Tibial artery (tissue), 4 donors: ENCODE data around the gene RGCC.
A peak's percentile ranks its signal among the peaks of the same experiment; 100 is the strongest.

Experiments
- DNase-seq, 2 donors: peaks; one replicate each; pipeline ENCODE4 v3.0.0-alpha.2; 2019
- H3K27ac ChIP-seq, 2 donors: fragments of 200-600 bp; sonication (generic) in 1 of 2; 1 replicate in 1 of 2; 2 replicates in 1 of 2; pipeline ENCODE4 v1.5.1; 2018 to 2019; ENCODE audit warnings: mild to moderate bottlenecking in 1 of 2
- H3K27me3 ChIP-seq, 2 donors: fragments of 200-600 bp; sonication (generic) in 1 of 2; one replicate each; pipeline versions ENCODE4 v1.5.1 to v1.6.0; 2016 to 2019
- H3K36me3 ChIP-seq, 3 donors: fragments of 200-600 bp; sonication (generic) in 2 of 3; one replicate each; pipeline ENCODE4 v1.5.1; 2016 to 2019; ENCODE audit warnings: mild to moderate bottlenecking in 2 of 3
- H3K4me1 ChIP-seq, 4 donors: fragments of 200-600 bp; sonication (generic) in 2 of 4; 1 replicate in 3 of 4; 2 replicates in 1 of 4; pipeline ENCODE4 v1.5.1; 2016 to 2019
- H3K4me3 ChIP-seq, 2 donors: fragments of 200-600 bp; sonication (generic) in 1 of 2; 1 replicate in 1 of 2; 2 replicates in 1 of 2; pipeline ENCODE4 v1.5.1; 2018 to 2019; ENCODE audit warnings: mild to moderate bottlenecking in 2 of 2
- H3K9me3 ChIP-seq, 3 donors: fragments of 200-600 bp; sonication (generic) in 1 of 3; one replicate each; pipeline ENCODE4 v1.5.1; 2016 to 2019
- intact Hi-C: fragments of 100-400 bp; cut with DNase I; formaldehyde crosslinking; loops from one replicate; pipeline ENCODE4 v1.15.0; 2023; ENCODE audit warnings: low total_unique reads
- TF ChIP-seq, protein P1 (sequence below), 2 experiments: fragments of 200-600 bp in 1 of 2; fragments of 450-650 bp in 1 of 2; IDR thresholded peaks; one replicate each; pipeline ENCODE4 v1.5.1; 2017 to 2019; ENCODE audit warnings: antibody characterized with exemption in 2 of 2, mild to moderate bottlenecking in 1 of 2, moderate library complexity in 1 of 2

The RGCC gene

DNA sequence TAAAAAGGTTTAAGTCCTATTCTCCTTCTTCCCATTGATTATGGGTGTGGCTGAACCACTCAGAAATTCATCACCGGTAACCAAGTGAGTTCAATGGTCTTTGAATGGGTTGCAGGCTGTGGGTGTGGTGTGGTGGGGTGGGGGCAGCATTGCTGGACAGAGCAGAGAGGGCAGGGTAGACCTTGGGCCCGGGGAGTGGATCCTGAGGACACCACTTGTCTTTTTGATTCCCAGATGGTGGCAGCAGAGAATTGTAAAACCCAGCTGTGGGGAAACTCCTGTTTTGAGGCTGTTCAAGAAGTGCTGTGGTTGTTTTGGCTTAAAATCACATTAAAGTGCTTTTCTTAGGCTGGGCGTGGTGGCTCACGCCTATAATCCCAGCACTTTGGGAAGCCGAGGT lies 45.8 kb upstream of the RGCC start:
- no peak overlapping the region for H3K27ac ChIP-seq
- H3K4me1 ChIP-seq: no peaks in the 10 kb centered on the region
- TF ChIP-seq, protein P1, sequence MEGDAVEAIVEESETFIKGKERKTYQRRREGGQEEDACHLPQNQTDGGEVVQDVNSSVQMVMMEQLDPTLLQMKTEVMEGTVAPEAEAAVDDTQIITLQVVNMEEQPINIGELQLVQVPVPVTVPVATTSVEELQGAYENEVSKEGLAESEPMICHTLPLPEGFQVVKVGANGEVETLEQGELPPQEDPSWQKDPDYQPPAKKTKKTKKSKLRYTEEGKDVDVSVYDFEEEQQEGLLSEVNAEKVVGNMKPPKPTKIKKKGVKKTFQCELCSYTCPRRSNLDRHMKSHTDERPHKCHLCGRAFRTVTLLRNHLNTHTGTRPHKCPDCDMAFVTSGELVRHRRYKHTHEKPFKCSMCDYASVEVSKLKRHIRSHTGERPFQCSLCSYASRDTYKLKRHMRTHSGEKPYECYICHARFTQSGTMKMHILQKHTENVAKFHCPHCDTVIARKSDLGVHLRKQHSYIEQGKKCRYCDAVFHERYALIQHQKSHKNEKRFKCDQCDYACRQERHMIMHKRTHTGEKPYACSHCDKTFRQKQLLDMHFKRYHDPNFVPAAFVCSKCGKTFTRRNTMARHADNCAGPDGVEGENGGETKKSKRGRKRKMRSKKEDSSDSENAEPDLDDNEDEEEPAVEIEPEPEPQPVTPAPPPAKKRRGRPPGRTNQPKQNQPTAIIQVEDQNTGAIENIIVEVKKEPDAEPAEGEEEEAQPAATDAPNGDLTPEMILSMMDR (IDR thresholded peaks at IDR 0.05): peak; percentile 18 to 32
- DNase-seq: peak in 1 of 2 donors; percentile 27
- H3K27me3 ChIP-seq: no peaks in the 10 kb centered on the region
- H3K9me3 ChIP-seq: no peaks in the 10 kb centered on the region
- no peaks in the 10 kb centered on the region for H3K36me3 ChIP-seq
- H3K4me3 ChIP-seq: no peak overlapping the region
- intact Hi-C loops: no loop called here

DNA sequence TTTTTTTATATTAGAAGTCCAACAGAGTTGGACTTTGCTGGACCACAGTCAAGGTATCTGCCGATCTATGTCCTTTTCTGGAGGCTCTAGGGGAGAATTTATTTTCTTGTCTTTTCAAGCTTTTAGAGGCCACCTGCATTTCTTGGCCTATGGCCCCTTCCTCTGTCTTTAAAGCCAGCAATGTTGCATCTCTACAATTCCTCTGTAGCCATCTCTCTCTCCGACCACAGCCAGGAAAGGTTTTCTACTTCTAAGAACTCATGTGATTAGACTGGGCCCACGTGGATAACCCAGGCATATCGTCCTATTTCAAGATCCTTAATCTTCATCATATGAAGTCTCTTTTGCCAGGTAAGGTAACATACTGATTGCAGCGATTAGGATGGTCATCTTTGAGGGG lies 43.5 kb upstream of the RGCC start:
- Histone ChIP-seq H3K4me3 (no peak overlapping the region), H3K27ac (no peak overlapping the region), H3K9me3 (no peaks in the 10 kb centered on the region), H3K4me1 (no peaks in the 10 kb centered on the region), H3K36me3 (no peaks in the 10 kb centered on the region), H3K27me3 (no peaks in the 10 kb centered on the region)
- TF ChIP-seq, protein P1 (IDR thresholded peaks at IDR 0.05): no peak
- DNase-seq: no peak
- intact Hi-C loops: no loop called here

DNA sequence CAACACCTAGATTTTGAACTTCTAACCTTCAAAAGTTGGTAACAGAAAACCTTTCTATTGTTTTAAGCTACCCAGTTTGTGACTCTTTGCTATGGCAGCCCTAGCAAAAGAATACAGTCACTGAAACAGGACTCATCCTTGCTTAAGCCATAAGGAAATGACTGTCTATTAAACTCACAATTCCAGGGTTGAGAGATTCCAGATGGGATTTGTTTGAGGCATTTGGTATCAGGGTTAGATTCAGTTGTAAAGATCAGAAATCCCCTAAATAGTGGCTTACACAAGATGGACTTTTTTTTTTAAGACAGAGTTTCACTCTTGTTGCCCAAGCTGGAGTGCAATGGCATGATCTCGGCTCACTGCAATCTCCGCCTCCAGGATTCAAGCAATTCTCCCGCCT lies 41.1 kb upstream of the RGCC start:
- H3K4me1 ChIP-seq: no peaks in the 10 kb centered on the region
- no peak overlapping the region for H3K4me3 ChIP-seq
- DNase-seq: no peak
- intact Hi-C loops: no loop called here
- no peak overlapping the region for H3K27ac ChIP-seq
- no peaks in the 10 kb centered on the region for H3K27me3 ChIP-seq
- no peaks in the 10 kb centered on the region for H3K36me3 ChIP-seq
- no peaks in the 10 kb centered on the region for H3K9me3 ChIP-seq
- TF ChIP-seq, protein P1 (IDR thresholded peaks at IDR 0.05): no peak

DNA sequence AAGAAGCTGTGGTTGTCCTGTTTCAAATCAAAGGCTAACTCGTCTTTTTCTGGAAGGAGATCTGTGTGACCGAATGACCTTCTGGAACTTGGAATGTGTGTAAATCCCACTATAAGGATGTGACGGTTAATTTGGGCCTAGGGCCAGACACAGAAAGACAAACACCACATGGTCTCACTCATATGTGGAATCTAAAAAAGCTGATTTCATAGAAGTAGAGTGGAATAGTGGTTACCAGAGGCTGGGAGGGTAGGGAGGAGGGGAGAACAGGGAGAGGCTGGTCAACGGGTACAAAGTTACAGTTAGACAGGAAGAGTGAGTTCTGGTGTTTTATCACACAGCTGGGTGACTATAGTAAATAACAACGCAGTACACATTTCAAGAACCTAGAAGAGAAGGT lies 39.3 kb upstream of the RGCC start:
- Histone ChIP-seq H3K4me1 (no peaks in the 10 kb centered on the region), H3K27me3 (no peaks in the 10 kb centered on the region), H3K27ac (no peak overlapping the region), H3K4me3 (no peak overlapping the region), H3K9me3 (no peaks in the 10 kb centered on the region), H3K36me3 (no peaks in the 10 kb centered on the region)
- intact Hi-C loops: no loop called here
- TF ChIP-seq, protein P1 (IDR thresholded peaks at IDR 0.05): no peak
- DNase-seq: no peak

DNA sequence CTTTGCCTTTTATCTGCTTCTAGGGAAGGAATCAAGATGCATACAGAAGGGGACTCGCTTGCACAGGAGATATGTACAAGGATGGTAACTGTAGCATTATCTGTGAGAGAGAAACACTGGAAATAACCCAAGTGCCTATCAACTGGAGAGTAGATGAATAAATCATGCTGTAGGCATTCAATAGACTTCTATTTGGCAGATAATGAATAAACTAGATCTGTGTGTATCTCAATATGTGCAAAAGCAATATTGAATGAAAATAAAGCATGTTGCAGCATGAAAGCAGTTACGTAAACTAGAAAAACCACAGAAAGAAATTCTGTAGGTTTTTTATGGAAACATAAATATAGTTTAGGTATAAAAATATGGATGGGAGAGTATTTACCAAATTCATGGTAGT lies 38.6 kb upstream of the RGCC start:
- Histone ChIP-seq H3K36me3 (no peaks in the 10 kb centered on the region), H3K27me3 (no peaks in the 10 kb centered on the region), H3K4me3 (no peak overlapping the region), H3K4me1 (no peaks in the 10 kb centered on the region), H3K27ac (no peak overlapping the region), H3K9me3 (no peaks in the 10 kb centered on the region)
- TF ChIP-seq, protein P1 (IDR thresholded peaks at IDR 0.05): no peak
- intact Hi-C loops: no loop called here
- DNase-seq: no peak

DNA sequence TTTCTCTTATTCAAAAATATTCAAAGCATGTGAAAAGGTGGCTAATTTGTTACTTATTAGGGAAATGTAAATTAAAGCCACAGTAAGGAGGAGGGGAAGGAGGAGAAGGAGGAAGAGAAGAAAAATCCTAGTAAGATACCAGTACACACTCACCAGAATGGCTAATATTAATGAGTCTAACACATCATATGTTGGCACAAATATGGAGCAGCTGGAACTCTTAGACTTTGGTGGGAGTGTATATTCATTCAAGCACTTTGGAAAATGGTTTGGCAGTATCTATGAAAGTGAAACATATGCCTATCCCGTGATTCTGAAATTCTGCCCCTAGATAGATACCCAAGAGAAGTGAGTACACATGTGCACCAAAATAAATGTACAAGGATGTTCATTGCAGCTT lies 38.1 kb upstream of the RGCC start:
- H3K9me3 ChIP-seq: no peaks in the 10 kb centered on the region
- intact Hi-C loops: no loop called here
- no peak overlapping the region for H3K4me3 ChIP-seq
- TF ChIP-seq, protein P1 (IDR thresholded peaks at IDR 0.05): no peak
- no peaks in the 10 kb centered on the region for H3K27me3 ChIP-seq
- DNase-seq: no peak
- H3K4me1 ChIP-seq: no peaks in the 10 kb centered on the region
- no peak overlapping the region for H3K27ac ChIP-seq
- no peaks in the 10 kb centered on the region for H3K36me3 ChIP-seq
